ENCODE data around the gene IVL.

Gene IVL

GRCh38 chr1:152960452-152961044 lies 52.2 kb downstream of the IVL start:
- ChIA-PET POLR2A (ENCODE audit: low non-redundant PET) (no interaction called here), CTCF (interaction anchor here (0.8 kb wide), 1 partner anchor 762 kb away, joined by 3 read pairs; no protein-coding TSS in a partner anchor)
- no peak for DNase-seq (ENCODE audit: low spot score)
- TF ChIP-seq CTCF (conservative IDR thresholded peaks at IDR 0.05; ENCODE audit: low read depth): no peak
- no peak overlapping the region for H3K27ac ChIP-seq
